HG03432 (cell line): ENCODE data around the gene NPTX1.

Experiments
- ATAC-seq: cut with Tn5 transposase; IDR thresholded peaks from one replicate; pipeline ENCODE4 v1.9.1; 2021; ENCODE audit warnings: mild to moderate bottlenecking, moderate library complexity; ENCODE audit not compliant: unreplicated experiment

NPTX1 gene

DNA sequence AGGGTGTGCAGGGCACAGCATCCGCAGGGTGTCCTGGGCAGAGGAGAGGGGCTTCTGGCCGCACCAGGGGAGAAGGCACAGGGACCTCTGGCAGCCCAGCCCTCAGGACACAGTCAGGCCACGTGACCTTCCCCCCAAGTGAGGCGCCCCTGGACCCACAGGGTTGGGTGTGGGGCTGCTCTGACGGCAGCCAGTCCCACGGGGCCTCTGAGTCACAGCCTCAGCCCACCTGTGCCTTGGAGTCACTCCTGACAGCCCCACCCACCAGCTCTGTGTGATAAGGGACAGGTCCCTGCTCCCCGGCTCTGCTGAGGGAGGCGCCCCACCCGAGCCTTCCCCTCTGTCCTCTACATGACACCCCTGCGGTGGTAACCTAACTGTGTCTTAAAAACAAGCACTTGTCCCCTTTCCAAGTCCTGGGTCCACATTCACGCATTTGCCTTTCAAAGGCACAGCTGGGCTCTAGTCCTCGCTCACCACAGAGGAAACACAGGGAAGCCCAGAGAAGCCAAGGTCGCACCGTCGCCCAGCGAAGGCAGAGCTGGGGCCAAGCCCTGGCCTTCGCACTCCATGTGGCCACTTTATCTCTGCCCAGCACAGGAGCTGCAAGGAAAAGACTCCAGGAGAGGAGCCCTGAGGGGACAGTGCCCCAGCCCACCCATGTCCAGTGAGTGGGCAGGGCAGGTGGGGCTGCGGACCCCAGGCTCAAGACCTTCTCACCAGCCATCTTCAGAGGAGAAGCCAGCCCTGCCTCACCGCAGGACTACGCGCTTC, 5.1 kb upstream of the NPTX1 start:
- no peak for ATAC-seq

DNA sequence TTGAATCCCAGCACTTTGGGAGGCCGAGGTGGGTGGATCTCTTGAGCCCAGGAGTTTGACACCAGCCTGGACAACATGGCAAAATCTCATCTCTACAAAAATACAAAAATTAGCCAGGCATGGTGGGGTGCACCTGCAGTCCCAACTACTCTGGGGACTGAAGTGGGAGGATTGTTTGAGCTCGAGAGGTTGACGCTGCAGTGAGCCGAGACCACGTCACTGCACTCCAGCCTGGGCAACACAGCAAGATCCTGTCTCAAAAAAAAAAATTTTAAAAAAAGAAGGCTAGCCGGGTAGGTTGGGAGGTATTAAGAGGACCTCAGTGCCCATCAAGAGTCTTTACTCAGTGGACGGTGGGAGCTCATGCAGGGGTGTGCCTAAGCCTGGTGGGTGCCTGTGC, 3.8 kb upstream of the NPTX1 start:
- ATAC-seq, result no peak

DNA sequence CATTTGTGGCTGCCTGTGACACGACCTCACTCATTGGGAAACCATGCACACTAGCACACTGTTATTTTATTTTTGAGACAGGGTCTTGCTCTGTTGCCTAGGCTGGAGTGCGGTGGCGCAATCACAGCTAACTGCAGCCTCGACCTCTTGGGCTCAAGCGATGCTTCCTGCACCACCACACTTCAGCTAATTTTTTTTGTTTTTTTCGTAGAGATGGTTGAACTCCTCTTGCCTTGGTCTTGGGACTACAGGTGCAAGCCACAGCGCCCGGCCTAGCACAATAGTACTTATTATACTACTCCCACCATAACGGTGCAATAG, 2.8 kb upstream of the NPTX1 start:
- no peak for ATAC-seq

DNA sequence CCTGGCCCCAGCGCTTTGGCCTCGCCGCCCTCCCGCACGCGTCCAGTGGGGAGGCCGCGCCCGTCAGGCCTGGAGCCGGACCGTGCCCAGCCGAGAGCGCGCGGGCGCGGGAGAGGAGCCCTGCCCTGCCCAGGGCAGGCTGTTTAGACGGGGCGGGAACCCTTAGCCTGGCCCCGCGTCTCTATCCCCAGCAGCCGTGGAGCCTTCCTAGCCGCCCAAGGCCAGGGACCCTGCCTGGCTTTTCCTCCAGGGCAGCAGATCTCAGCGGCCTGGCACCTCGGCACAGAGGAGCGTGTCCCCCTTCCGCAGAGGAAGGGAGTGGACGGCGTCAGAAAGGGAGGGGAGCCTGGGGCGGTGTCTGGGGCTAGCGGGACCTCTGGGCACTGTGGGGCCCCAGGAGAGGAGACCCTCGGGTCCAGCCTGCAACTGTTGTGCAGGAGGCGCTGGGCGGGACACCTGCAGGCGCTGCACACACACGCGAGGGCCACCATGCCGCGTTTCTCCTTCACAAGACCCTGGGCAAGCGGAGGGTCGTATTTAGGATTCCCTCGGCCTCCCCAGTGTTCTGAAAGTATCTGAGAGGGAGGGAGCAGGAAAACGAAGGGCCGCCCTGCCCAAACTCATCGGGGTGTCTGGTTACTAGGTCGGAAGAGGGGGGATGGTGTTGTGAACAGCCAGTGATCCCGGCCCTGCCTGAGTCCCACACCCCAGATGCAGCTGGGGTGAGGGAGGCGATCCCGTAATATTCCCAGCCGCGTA, 2.3 kb upstream of the NPTX1 start:
- ATAC-seq, result no peak

DNA sequence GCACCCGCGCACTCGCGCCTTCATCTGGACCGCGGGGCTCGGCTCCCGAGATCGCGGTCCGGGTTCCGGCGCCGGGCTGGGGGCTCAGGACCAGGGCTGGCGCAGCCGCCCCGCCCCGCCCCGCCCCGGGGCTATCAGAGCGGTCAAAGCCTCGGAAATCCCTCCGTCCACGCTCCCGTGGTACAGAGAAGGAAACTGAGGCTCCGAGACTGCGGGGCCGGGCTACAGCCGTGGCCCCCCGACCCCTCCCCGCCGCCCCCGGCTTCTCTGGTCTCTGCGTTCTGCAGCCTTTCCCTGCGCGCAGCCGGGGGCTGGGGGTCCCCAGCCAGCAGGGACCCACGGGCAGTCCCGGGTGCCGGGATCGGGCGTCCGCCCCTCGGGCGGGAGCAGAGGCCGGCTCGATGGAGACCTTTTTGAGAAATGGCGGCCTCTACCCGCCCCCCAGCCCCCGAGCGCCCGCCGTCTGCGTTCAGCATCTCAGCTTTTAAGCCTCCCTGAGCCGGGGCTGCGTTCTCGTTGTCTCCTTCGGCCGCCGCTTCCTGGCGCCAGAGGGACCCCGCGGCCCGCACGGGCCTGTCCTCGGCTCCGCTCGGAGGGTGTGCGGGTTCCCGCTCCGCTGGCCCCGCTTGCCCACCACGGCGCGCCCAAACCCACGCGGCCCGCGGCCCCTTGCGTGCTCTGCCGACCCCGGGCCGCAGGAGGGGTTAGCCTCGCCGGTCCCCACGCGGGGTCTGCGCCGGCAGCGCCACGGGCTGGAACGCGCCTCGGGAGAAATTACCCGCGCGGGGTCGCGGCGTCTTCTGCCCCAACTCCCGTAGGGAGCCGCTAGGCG, 1.5 kb upstream of the NPTX1 start:
- no peak for ATAC-seq

DNA sequence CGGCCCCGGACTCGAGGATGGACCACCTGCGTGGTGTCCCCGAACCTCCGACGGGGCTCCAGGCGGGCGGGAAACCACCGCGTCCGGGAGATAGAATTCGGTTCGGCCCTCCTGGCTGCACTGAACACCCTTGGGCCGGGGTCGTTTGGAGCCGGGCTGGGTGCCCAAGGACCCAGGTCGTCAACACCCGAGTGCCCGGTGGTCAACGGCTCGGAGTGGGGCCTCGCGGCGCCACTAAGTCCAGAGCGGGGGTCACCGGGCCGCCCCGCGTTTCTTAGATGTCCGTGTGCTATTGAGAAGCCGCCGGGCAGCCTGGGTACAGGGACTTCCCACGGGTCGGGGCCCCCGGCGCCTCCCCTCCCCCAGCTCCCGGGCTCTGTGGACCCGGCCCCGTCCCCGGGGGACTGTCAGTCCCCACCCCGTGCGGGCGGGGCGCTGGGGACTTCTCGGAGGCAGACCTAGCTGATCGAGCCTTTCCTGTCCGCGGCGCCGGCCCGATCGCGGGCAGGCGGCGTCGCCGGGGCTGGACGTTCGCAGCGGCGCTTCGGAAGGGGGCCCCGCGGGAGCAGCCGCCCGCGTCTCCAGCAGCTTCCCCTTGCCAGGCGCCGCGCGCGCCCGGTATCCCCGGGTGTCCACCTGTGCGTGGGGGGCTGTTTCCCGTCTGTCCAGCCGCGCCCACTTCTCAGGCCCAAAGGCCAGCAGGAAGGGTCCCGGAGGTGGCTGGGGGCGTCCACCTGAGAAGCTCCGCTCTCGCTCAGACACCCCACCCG, 655 bp upstream of the NPTX1 start:
- no peak for ATAC-seq

DNA sequence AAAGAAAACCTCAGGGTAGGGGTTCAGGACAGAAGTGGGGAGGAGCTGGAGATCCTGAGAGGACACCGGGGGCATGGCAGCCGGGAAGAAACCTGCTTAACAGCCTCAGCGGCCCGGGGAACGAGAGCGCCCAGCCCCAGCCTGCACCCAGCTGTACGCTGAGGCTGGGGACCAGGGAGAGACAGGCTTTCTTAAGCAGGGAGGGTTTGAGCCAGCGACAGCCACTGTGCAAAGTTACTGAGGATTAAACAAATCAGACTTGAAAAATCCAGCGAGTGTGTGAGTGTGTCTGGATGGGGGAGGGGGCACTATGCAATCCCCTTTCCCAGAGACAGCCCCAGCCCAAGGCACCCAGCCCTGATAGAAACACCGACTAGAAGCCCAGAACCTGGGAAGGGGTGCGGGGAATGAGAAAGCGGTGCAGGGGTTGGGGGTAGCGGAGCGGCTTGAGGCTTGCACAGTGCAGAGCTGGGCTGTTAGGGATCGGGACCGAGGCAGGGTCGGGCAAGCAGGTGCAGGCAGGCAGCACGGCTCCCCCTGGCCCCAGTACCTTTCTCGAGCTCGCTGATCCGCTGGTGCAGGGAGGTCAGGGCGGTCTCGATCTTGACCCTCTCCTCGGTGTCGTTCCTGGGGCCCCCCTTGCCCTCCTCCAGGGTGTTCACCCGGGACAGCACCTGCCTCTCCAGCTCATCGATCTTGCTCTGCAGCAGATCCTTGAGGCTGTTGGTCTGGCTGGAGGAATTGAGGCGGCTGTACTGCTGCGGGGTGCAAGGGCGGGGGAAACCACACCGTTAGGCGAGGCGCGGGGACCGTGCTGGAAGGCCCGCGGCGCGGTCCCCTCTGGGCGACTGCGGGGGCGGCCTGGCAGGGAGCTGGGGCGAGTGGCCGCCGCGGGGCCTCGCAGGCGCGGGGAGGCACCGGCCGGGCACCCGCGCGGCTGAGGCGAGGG, 1.2 kb downstream of the NPTX1 start:
- ATAC-seq, result no peak

DNA sequence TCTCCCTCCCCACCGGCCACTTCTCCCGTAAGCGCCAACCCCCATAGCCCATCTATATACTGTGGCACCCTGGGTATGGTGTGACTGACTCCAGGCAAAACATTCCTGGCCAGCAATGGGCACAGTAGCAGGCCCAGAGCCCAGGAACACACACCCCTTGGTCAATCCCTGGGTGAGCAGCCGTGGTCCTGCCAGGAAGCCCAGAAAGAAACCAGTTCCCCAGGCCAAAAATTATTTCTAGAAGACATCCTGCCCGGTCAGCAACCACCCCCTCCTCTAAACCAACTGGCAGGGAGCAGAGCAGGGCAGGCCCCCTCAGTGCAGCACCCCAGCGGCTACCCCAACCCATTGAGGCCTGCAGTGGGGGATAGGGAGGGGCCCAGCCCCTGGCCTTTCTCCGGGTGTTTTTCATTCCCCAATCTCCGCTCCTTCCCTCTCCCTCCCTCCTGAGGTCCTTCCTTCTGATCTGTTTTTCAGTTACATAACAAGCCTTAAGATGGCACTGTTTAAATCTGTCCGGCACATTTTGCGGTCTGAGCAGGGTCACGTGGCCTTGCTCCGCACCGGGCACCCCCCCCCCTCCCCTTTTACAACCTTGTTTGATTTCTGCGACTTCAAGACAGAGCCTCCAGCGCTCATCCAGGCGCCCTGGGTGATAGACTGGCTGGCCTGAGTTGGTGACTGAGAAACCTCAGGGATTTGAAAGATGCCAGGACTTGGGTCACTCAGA, 2.0 kb downstream of the NPTX1 start:
- ATAC-seq, result no peak

DNA sequence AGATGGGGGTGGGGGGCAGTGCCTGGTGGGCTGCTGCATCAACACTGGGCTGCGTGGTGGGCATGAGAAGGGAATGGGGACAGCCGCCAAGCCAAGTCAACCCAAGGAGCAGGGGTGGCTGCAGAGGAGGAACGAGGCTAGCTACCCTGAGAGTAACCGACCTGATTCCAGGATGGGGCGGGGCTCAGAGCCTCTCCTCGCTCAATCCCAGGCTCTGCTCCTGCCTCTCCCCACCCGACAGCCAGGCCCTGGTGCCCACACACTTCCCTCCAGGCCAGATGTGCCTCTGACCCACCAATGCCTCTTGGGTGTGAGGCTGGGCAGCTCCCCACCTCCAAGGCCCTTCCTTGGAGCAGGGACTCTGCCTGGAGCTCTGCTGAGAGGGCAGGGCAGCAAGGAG, 2.7 kb downstream of the NPTX1 start:
- no peak for ATAC-seq

DNA sequence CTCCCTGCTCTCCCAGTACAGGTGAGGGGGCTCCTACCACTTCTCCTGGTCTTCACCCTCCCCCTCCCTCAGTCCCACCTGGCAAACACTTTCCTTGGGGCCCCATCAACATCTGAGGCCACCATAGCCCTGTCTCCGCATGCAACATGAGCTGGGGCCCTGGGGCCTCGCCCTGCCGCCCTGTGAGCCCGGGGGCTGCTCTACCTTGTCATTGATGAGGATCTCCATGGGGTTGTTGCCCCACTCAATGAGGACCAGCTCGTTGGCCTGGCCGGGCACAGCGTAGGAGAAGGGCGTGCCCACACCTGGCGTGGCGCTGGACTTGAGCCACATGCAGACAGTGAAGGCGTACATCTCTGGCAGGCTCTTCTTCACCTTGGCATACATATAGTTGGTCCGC, 3.4 kb downstream of the NPTX1 start:
- no peak for ATAC-seq

DNA sequence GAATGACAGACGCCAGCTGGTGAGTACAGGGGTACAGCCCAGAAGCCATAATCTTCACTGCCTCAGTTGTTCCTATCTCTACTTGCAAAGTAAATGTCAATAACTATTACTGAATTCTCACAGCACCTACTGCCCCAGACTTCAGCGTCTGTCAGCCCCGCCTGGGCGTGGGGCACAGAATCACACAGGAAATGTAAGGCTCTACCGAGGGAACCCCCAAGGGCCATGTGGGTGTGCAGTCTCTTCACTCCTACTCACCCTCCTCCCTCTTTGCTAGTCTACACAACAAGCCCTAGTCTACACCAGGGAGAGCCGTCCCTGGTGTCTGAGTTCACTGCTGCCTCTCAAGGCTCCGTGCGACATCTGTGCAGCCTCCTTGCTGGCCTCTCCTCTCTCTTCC, 4.5 kb downstream of the NPTX1 start:
- ATAC-seq, result no peak

DNA sequence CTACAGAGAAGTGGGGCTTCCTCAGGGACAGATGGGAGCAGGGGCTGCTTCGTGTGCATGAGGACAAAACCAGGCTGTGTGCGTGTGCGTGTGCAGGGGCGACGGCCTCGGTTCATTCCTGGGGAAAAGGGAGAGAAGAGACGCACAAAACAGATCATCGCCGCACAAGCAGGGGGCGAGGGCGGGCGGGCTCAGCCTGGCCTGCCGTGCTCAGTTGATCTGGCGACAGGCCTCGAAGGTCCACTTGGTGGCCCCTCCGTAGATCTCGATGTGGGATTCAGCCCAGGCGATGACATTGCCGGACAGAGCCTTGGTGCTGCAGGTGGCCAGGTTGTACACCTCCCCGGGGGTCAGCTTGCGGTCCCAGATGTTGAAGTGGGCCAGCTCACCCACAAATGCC, 5.8 kb downstream of the NPTX1 start:
- no peak for ATAC-seq

DNA sequence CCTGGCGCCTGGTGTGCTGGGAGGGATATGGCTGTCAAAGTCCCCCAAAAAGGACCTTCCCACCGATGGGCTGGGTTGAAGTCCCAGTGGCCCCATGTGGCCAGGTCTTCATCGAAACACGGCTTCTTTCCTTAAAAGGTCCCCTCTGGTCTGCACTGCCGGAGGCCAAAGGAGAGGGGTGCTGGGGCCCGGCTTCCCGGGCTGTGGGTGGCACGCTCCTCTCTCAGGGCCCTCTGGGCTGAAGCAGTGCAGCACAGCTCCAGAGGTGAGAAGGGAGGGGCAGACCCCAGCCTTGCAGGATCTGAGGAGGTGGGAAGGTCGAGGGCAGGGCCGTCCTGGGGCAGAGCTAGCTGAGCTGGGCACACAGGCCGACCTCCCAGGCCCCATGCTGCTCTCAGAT, 6.7 kb downstream of the NPTX1 start:
- no peak for ATAC-seq

DNA sequence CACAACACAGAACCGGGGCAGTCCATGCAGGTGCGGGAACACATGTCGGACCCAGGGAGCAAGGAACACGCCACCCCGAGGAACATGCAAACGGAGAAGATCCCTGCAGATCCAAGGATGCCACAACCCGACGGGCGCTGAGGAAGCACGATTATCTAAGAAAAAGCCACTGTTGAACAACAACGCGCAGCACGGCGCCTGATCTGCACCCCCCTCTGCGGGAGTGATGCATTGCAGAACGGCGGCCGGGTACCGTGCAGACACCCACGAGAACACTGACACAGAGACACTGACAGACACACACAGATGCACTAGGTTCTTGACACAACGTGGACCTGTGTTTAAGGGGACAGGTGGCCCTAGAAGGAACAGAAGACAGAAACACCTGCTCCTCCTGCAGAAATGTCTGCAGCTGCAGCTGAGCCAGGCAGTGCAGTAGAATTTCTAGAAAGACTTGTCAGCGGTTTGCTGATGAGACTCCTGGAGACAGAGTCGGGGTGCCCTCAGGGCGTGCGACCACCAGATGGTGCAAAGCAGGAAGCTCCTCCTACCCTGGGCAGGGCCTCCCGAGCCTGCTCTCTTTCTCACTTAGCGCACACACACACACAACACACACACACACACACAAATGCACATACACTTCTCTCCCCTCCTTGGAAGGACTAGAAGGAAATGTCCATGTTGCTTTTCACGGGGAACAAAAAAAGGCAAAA, 7.5 kb downstream of the NPTX1 start:
- no peak for ATAC-seq

DNA sequence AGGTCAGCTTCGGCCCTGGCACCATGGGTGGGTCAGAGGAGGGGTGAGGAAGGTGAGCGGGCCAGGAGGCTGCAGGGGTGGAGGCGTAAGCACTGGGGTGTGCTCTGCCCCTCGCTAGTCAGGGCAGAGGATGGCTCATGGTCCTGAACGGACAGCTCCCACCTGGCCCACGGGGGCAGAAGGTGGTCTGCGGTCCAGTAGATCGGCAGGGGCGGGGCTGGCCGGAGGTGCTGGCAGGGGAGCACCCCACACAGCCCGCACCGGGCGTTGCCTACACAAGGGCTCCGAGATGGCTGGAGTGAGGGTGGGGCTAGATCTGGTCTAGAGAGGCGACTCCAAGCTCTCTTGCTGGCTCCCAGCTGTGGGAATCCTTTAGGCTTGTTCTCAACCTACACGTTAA, 8.2 kb downstream of the NPTX1 start:
- ATAC-seq, result no peak

DNA sequence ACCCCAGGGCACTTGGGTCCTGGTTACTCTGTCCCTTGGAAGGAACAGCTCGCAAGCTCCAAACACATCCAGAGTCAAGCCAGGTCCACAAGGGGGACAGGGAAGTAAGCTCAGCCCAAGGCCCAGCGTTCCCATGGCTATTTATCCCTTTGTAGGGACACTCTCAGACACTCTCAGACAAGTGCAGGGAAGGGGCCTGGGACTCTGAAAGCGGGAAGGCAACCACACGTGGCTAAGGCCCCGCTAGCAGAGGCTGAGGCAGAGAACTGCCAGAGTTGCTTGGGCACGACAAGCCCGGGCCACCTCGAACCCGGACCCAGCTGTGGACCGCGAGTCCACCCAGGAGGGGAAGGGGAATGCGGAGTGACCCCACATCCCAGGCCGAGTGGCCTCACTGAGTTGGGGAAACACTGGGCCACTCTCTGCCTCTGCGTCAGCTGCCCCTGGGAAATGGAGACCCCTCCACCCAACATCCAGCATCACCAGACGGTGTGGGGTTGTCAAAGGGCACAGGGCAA, 10.2 kb downstream of the NPTX1 start:
- ATAC-seq, result no peak

DNA sequence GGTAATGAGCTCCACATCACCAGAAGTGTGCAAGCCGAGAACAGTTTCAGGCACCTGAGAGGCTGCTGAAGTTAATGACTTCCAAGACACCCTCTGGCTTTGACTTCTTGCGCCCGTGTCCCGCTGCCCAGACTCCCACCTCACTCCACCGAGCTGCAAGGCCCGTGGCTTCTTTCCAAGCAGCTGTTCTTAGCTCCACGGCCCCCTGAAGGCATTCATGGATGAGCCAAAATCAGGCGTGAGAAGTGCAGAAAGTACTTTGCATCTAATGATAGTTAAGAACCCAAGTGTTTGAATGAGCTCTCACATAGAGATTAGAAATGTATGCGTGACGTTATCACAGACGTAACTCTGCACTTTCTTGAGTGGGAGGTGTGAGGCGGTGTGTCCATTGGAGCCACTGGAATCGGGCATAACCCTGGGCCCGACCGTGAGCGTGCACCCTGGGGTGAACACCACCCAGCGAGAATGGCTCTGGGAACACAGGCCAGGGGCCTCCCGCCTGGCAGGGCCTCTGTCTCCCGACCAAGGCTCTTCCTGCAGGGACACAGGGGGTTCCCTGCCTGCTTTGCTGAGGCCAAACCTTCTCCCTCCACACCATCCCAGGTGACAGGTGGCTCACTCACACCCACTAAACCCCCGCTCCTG, 11.0 kb downstream of the NPTX1 start:
- ATAC-seq, result no peak

DNA sequence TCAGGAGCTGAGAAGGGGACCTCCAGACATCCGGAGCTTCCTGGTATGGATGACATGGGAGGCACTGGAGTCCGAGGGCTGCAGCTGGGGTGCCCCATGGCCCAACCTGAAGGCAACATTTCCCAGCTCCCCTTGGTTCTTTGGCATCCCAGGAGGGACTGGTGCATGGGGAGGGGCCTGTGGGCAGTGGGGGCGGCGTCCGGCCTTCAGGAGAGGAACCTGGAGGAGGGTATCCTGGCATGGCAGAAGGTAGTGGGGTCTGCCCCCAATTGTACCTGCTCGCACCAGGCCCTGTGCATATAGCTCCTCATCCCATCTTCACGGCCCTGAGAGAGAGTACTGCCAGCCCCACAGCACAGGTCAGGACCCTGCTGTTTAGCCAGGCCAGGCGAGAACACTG, 11.9 kb downstream of the NPTX1 start:
- no peak for ATAC-seq
